Measurements from ENCODE around the gene NUP93. TPM values are rescaled to one million over a fixed set of nuclear protein-coding genes. Genes with fewer than 3 reads are reported as not detected.
"Not testable (repeated sequence)": the region's sequence is repeated elsewhere in the genome, so short reads cannot be mapped to it uniquely, and the experiment has no call there.

The NUP93 gene
- total RNA-seq, 5 donors from 2014 or later (not counting 1 experiment from before 2014, with no cell fraction given), result 52.6 to 72.4 (median 60.5) TPM

GRCh38 chr16:56865394-56866062 lies 135.6 kb downstream of the NUP93 start:
- Mint-ChIP-seq H3K4me1 (peaks cover 11 to 39% (median 24%) of the 10 kb centered on the region in 3 donors), H3K36me3 (no peaks in the 10 kb centered on the region), H3K9me3 (no peaks in the 10 kb centered on the region), H3K4me3 (no peak overlapping the region), H3K27ac (peak overlapping the region in 1 of 2 donors; percentile 58), H3K27me3 (no peaks in the 10 kb centered on the region)
- no peak for DNase-seq
- no peaks in the 10 kb centered on the region for H3K9me3 ChIP-seq
- ChIA-PET CTCF (interaction anchor here in 1 of 2 donors (1.1 kb wide), 1 partner anchor 9 kb away, joined by 4 read pairs; no protein-coding TSS in a partner anchor), POLR2A (interaction anchor here in 1 of 2 donors (0.5 kb wide), 1 partner anchor 371 kb away, joined by 9 read pairs; no protein-coding TSS in a partner anchor)
- 95% methylated on average over 6 of the region's 13 CpGs for WGBS (ENCODE audit: insufficient coverage)
- peaks cover 2 to 45% of the 10 kb centered on the region in 2 experiments for H3K4me1 ChIP-seq (ENCODE audit: control insufficient read depth in 1 of 2, extremely low read depth in 1 of 2, insufficient read depth in 2 of 2, low read length in 2 of 2)
- no peaks in the 10 kb centered on the region for H3K36me3 ChIP-seq (ENCODE audit: control insufficient read depth in 2 of 2, extremely low read depth in 1 of 2, insufficient read depth in 1 of 2, low read length in 1 of 2)
- no peak overlapping the region for H3K4me3 ChIP-seq (ENCODE audit: control insufficient read depth in 1 of 2, extremely low read depth in 1 of 2, low read length in 1 of 2)
- no peak for ATAC-seq (replicated peaks in 1 of 4)
- no peak overlapping the region for H3K27ac ChIP-seq (ENCODE audit: low read length)
- H3K27me3 ChIP-seq (replicated peaks in 1 of 2; ENCODE audit: control insufficient read depth in 2 of 2, extremely low read depth in 1 of 2, insufficient read depth in 2 of 2, low read length in 1 of 2), result no peaks in the 10 kb centered on the region

- Histone ChIP-seq H3K27me3 (replicated peaks in 1 of 2; ENCODE audit: control insufficient read depth in 2 of 2, extremely low read depth in 1 of 2, insufficient read depth in 2 of 2, low read length in 1 of 2) (no peaks in the 10 kb centered on the region), H3K4me3 (ENCODE audit: control insufficient read depth in 1 of 2, extremely low read depth in 1 of 2, low read length in 1 of 2) (no peak overlapping the region), H3K36me3 (ENCODE audit: control insufficient read depth in 2 of 2, extremely low read depth in 1 of 2, insufficient read depth in 1 of 2, low read length in 1 of 2) (no peaks in the 10 kb centered on the region), H3K4me1 (ENCODE audit: control insufficient read depth in 1 of 2, extremely low read depth in 1 of 2, insufficient read depth in 2 of 2, low read length in 2 of 2) (peaks cover 0 to 28% of the 10 kb centered on the region in 2 experiments), H3K27ac (ENCODE audit: low read length) (no peak overlapping the region), H3K9me3 (no peaks in the 10 kb centered on the region)
- peak in 2 of 4 experiments; percentile 43 to 57 for ATAC-seq (replicated peaks in 1 of 4)
- Mint-ChIP-seq H3K27me3 (no peaks in the 10 kb centered on the region), H3K27ac (no peak overlapping the region), H3K4me3 (no peak overlapping the region), H3K36me3 (no peaks in the 10 kb centered on the region), H3K9me3 (no peaks in the 10 kb centered on the region), H3K4me1 (peaks cover 6 to 22% (median 11%) of the 10 kb centered on the region in 3 donors)
- peak in 21 of 35 experiments; percentile 7 to 77 (median 33) for DNase-seq
- POLR2A ChIA-PET, result no interaction called here
- 75% methylated on average over 17 of the region's 23 CpGs for WGBS (ENCODE audit: insufficient coverage)
- CTCF ChIA-PET, result interaction anchor here (0.6 to 2.7 kb wide), 7 partner anchors 8 to 235 kb away, joined by 3 to 8 read pairs (median 4); no protein-coding TSS in a partner anchor
These were observed 137.3 kb downstream of the NUP93 start for GRCh38 chr16:56866955-56867830.

- ChIA-PET POLR2A (no interaction called here), CTCF (interaction anchor here (1.6 to 2.7 kb wide), 4 partner anchors 9 to 84 kb away, joined by 3 to 8 read pairs (median 4); no protein-coding TSS in a partner anchor)
- H3K4me3 Mint-ChIP-seq, result no peak overlapping the region
- H3K4me1 Mint-ChIP-seq, result peaks cover 1 to 12% (median 3%) of the 10 kb centered on the region in 3 donors
- H3K27ac Mint-ChIP-seq, result no peak overlapping the region
- no peaks in the 10 kb centered on the region for H3K27me3 Mint-ChIP-seq
- H3K36me3 ChIP-seq (ENCODE audit: control insufficient read depth in 2 of 2, extremely low read depth in 1 of 2, insufficient read depth in 1 of 2, low read length in 1 of 2), result no peaks in the 10 kb centered on the region
- no peaks in the 10 kb centered on the region for H3K27me3 ChIP-seq (replicated peaks in 1 of 2; ENCODE audit: control insufficient read depth in 2 of 2, extremely low read depth in 1 of 2, insufficient read depth in 2 of 2, low read length in 1 of 2)
- WGBS (ENCODE audit: insufficient coverage), result 98% methylated on average over 5 of the region's 9 CpGs
- H3K9me3 Mint-ChIP-seq, result no peaks in the 10 kb centered on the region
- DNase-seq (no peak), ATAC-seq (replicated peaks in 1 of 4) (no peak)
- H3K4me1 ChIP-seq (ENCODE audit: control insufficient read depth in 1 of 2, extremely low read depth in 1 of 2, insufficient read depth in 2 of 2, low read length in 2 of 2), result peaks cover 0 to 18% of the 10 kb centered on the region in 2 experiments
- no peak overlapping the region for H3K4me3 ChIP-seq (ENCODE audit: control insufficient read depth in 1 of 2, extremely low read depth in 1 of 2, low read length in 1 of 2)
- no peak overlapping the region for H3K27ac ChIP-seq (ENCODE audit: low read length)
- no peaks in the 10 kb centered on the region for H3K9me3 ChIP-seq
- no peaks in the 10 kb centered on the region for H3K36me3 Mint-ChIP-seq
These were observed 138.2 kb downstream of the NUP93 start for GRCh38 chr16:56868175-56868574.

- H3K4me3 ChIP-seq (ENCODE audit: control insufficient read depth in 1 of 2, extremely low read depth in 1 of 2, low read length in 1 of 2); H3K27me3 Mint-ChIP-seq; H3K27ac ChIP-seq (ENCODE audit: low read length); POLR2A ChIA-PET; DNase-seq; H3K27me3 ChIP-seq (replicated peaks in 1 of 2; ENCODE audit: control insufficient read depth in 2 of 2, extremely low read depth in 1 of 2, insufficient read depth in 2 of 2, low read length in 1 of 2); H3K4me1 Mint-ChIP-seq; H3K36me3 Mint-ChIP-seq; ATAC-seq (replicated peaks in 1 of 4); H3K36me3 ChIP-seq (ENCODE audit: control insufficient read depth in 2 of 2, extremely low read depth in 1 of 2, insufficient read depth in 1 of 2, low read length in 1 of 2); H3K27ac Mint-ChIP-seq; H3K9me3 ChIP-seq; H3K9me3 Mint-ChIP-seq; H3K4me3 Mint-ChIP-seq: not testable (repeated sequence)
- CTCF ChIA-PET, result interaction anchor here (0.7 to 2.7 kb wide), 8 partner anchors 15 to 173 kb away, joined by 3 to 8 read pairs (median 4); no protein-coding TSS in a partner anchor
- H3K4me1 ChIP-seq (ENCODE audit: control insufficient read depth in 1 of 2, extremely low read depth in 1 of 2, insufficient read depth in 2 of 2, low read length in 2 of 2), result peaks cover 0 to 12% of the 10 kb centered on the region in 2 experiments
- 92% methylated on average over 2 of the region's 5 CpGs for WGBS (ENCODE audit: insufficient coverage)
These were observed 138.8 kb downstream of the NUP93 start for GRCh38 chr16:56868766-56869165.

GRCh38 chr16:56869513-56870275 lies 139.8 kb downstream of the NUP93 start:
- H3K4me3 ChIP-seq (ENCODE audit: control insufficient read depth in 1 of 2, extremely low read depth in 1 of 2, low read length in 1 of 2), result no peak overlapping the region
- WGBS (ENCODE audit: insufficient coverage), result 84% methylated on average over 21 of the region's 24 CpGs
- ChIA-PET CTCF (interaction anchor here (0.5 to 2.7 kb wide), 10 partner anchors 11 to 608 kb away, joined by 3 to 8 read pairs (median 4); no protein-coding TSS in a partner anchor), POLR2A (no interaction called here)
- peaks cover 0 to 5% (median 3%) of the 10 kb centered on the region in 3 donors for H3K4me1 Mint-ChIP-seq
- ATAC-seq (replicated peaks in 1 of 4) (peak in 1 of 4 experiments; percentile 45), DNase-seq (peak in 7 of 35 experiments; percentile 9 to 55 (median 26))
- no peak overlapping the region for H3K4me3 Mint-ChIP-seq
- H3K27ac Mint-ChIP-seq, result no peak overlapping the region
- no peaks in the 10 kb centered on the region for H3K27me3 ChIP-seq (replicated peaks in 1 of 2; ENCODE audit: control insufficient read depth in 2 of 2, extremely low read depth in 1 of 2, insufficient read depth in 2 of 2, low read length in 1 of 2)
- no peaks in the 10 kb centered on the region for H3K9me3 ChIP-seq
- no peaks in the 10 kb centered on the region for H3K36me3 Mint-ChIP-seq
- no peak overlapping the region for H3K27ac ChIP-seq (ENCODE audit: low read length)
- H3K27me3 Mint-ChIP-seq, result no peaks in the 10 kb centered on the region
- H3K4me1 ChIP-seq (ENCODE audit: control insufficient read depth in 1 of 2, extremely low read depth in 1 of 2, insufficient read depth in 2 of 2, low read length in 2 of 2), result peaks cover 0 to 11% of the 10 kb centered on the region in 2 experiments
- H3K9me3 Mint-ChIP-seq, result no peaks in the 10 kb centered on the region
- H3K36me3 ChIP-seq (ENCODE audit: control insufficient read depth in 2 of 2, extremely low read depth in 1 of 2, insufficient read depth in 1 of 2, low read length in 1 of 2), result no peaks in the 10 kb centered on the region

All from T-cell (primary cell).